Measurements from ENCODE around the gene MYPN.

The MYPN gene

GRCh38 chr10:68118657-68119056 lies 9.4 kb downstream of the MYPN start:
- no peak for DNase-seq
- in situ Hi-C loops (cut with HindIII; ENCODE audit: low pct_ligation_motif_present, low pct_unique_long_range_greater_than_20kb, low sequenced_read_pairs) = no loop called here

- DNase-seq = no peak
- in situ Hi-C loops (cut with HindIII; ENCODE audit: low pct_ligation_motif_present, low pct_unique_long_range_greater_than_20kb, low sequenced_read_pairs) = no loop called here
Observed at GRCh38 chr10:68121020-68121743, 11.9 kb downstream of the MYPN start.

- DNase-seq = no peak
- in situ Hi-C loops (cut with HindIII; ENCODE audit: low pct_ligation_motif_present, low pct_unique_long_range_greater_than_20kb, low sequenced_read_pairs) = no loop called here
Observed at GRCh38 chr10:68121852-68122251, 12.6 kb downstream of the MYPN start.

- no peak for DNase-seq
- in situ Hi-C loops (cut with HindIII; ENCODE audit: low pct_ligation_motif_present, low pct_unique_long_range_greater_than_20kb, low sequenced_read_pairs) = no loop called here
Observed at GRCh38 chr10:68124718-68125117, 15.4 kb downstream of the MYPN start.

GRCh38 chr10:68125772-68126171 lies 16.5 kb downstream of the MYPN start:
- in situ Hi-C loops (cut with HindIII; ENCODE audit: low pct_ligation_motif_present, low pct_unique_long_range_greater_than_20kb, low sequenced_read_pairs) = no loop called here
- no peak for DNase-seq

- in situ Hi-C loops (cut with HindIII; ENCODE audit: low pct_ligation_motif_present, low pct_unique_long_range_greater_than_20kb, low sequenced_read_pairs) = no loop called here
- DNase-seq = no peak
Observed at GRCh38 chr10:68128015-68128414, 18.7 kb downstream of the MYPN start.

GRCh38 chr10:68132391-68132790 lies 23.1 kb downstream of the MYPN start:
- DNase-seq = no peak
- in situ Hi-C loops (cut with HindIII; ENCODE audit: low pct_ligation_motif_present, low pct_unique_long_range_greater_than_20kb, low sequenced_read_pairs) = no loop called here

GRCh38 chr10:68133523-68133922 lies 24.2 kb downstream of the MYPN start:
- in situ Hi-C loops (cut with HindIII; ENCODE audit: low pct_ligation_motif_present, low pct_unique_long_range_greater_than_20kb, low sequenced_read_pairs) = no loop called here
- DNase-seq = no peak

- DNase-seq = peak; percentile 28
- in situ Hi-C loops (cut with HindIII; ENCODE audit: low pct_ligation_motif_present, low pct_unique_long_range_greater_than_20kb, low sequenced_read_pairs) = no loop called here
Observed at GRCh38 chr10:68135362-68135761, 26.1 kb downstream of the MYPN start.

GRCh38 chr10:68135922-68136792 lies 26.9 kb downstream of the MYPN start:
- peak; percentile 89 for DNase-seq
- in situ Hi-C loops (cut with HindIII; ENCODE audit: low pct_ligation_motif_present, low pct_unique_long_range_greater_than_20kb, low sequenced_read_pairs) = no loop called here

- in situ Hi-C loops (cut with HindIII; ENCODE audit: low pct_ligation_motif_present, low pct_unique_long_range_greater_than_20kb, low sequenced_read_pairs) = no loop called here
- DNase-seq = no peak
Observed at GRCh38 chr10:68137171-68137570, 27.9 kb downstream of the MYPN start.

GRCh38 chr10:68138526-68138925 lies 29.2 kb downstream of the MYPN start:
- no peak for DNase-seq
- in situ Hi-C loops (cut with HindIII; ENCODE audit: low pct_ligation_motif_present, low pct_unique_long_range_greater_than_20kb, low sequenced_read_pairs) = no loop called here

- in situ Hi-C loops (cut with HindIII; ENCODE audit: low pct_ligation_motif_present, low pct_unique_long_range_greater_than_20kb, low sequenced_read_pairs) = no loop called here
- DNase-seq = no peak
Observed at GRCh38 chr10:68139448-68140272, 30.4 kb downstream of the MYPN start.

- no peak for DNase-seq
- in situ Hi-C loops (cut with HindIII; ENCODE audit: low pct_ligation_motif_present, low pct_unique_long_range_greater_than_20kb, low sequenced_read_pairs) = no loop called here
Observed at GRCh38 chr10:68142761-68143160, 33.5 kb downstream of the MYPN start.

- in situ Hi-C loops (cut with HindIII; ENCODE audit: low pct_ligation_motif_present, low pct_unique_long_range_greater_than_20kb, low sequenced_read_pairs) = no loop called here
- no peak for DNase-seq
Observed at GRCh38 chr10:68144709-68145108, 35.4 kb downstream of the MYPN start.

GRCh38 chr10:68145705-68146104 lies 36.4 kb downstream of the MYPN start:
- DNase-seq = no peak
- in situ Hi-C loops (cut with HindIII; ENCODE audit: low pct_ligation_motif_present, low pct_unique_long_range_greater_than_20kb, low sequenced_read_pairs) = no loop called here

GRCh38 chr10:68146133-68146532 lies 36.8 kb downstream of the MYPN start:
- no peak for DNase-seq
- in situ Hi-C loops (cut with HindIII; ENCODE audit: low pct_ligation_motif_present, low pct_unique_long_range_greater_than_20kb, low sequenced_read_pairs) = no loop called here

GRCh38 chr10:68151453-68151852 lies 42.2 kb downstream of the MYPN start:
- in situ Hi-C loops (cut with HindIII; ENCODE audit: low pct_ligation_motif_present, low pct_unique_long_range_greater_than_20kb, low sequenced_read_pairs) = no loop called here
- no peak for DNase-seq

Data from ACHN (cell line).